Muscle of leg (tissue), 11 donors: ENCODE results near the gene TAF10. TPM values are rescaled to one million over a fixed set of nuclear protein-coding genes. Genes with fewer than 3 reads are reported as not detected.

Source experiments
- DNase-seq: peaks from one replicate; pipeline ENCODE4 v3.0.0; 2013
- H3K27ac ChIP-seq: one replicate; pipeline ENCODE4 v1.5.1; 2013; ENCODE audit warnings: mild to moderate bottlenecking, low read length, control low read depth
- H3K27me3 ChIP-seq: one replicate; pipeline ENCODE4 v1.6.1; 2013; ENCODE audit warnings: low read length; ENCODE audit not compliant: control insufficient read depth, insufficient read depth
- H3K36me3 ChIP-seq: one replicate; pipeline ENCODE4 v1.6.1; 2013; ENCODE audit warnings: low read length; ENCODE audit not compliant: control insufficient read depth, insufficient read depth
- H3K4me1 ChIP-seq: one replicate; pipeline ENCODE4 v1.6.1; 2013; ENCODE audit warnings: low read length; ENCODE audit not compliant: control insufficient read depth, insufficient read depth
- H3K4me3 ChIP-seq: one replicate; pipeline ENCODE4 v1.5.1; 2013; ENCODE audit warnings: low read length, control low read depth
- H3K9me3 ChIP-seq: replicated peaks from 2 replicates; pipeline ENCODE4 v1.6.1; 2013; ENCODE audit warnings: low read depth, low read length; ENCODE audit not compliant: control insufficient read depth
- WGBS: methylation state at CpG from one replicate; pipeline ENCODE4 v1.1.5; 2013; ENCODE audit warnings: missing lambda C conversion rate; ENCODE audit not compliant: insufficient coverage; 5-methylcytosine and 5-hydroxymethylcytosine counted together
- polyA plus RNA-seq, 8 donors: library from polyadenylated mRNA; unstranded; fragments of 120-200 nt; gene quantifications; one replicate each; pipeline versions ENCODE4 v1.2.1 to v1.2.3, GENCODE V29; 2013; ENCODE audit warnings: inconsistent platforms in 1 of 8, low replicate concordance in 1 of 8; ENCODE audit not compliant: insufficient read length in 8 of 8, insufficient read depth in 1 of 8
- total RNA-seq: library from RNA; stranded (reverse); fragments of 120-200 nt; gene quantifications from one replicate; pipeline ENCODE4 v1.2.4, GENCODE V29; 2013

TAF10 gene
- total and polyA plus RNA-seq, 9 donors = 76.3 to 128 (median 106) TPM

DNA sequence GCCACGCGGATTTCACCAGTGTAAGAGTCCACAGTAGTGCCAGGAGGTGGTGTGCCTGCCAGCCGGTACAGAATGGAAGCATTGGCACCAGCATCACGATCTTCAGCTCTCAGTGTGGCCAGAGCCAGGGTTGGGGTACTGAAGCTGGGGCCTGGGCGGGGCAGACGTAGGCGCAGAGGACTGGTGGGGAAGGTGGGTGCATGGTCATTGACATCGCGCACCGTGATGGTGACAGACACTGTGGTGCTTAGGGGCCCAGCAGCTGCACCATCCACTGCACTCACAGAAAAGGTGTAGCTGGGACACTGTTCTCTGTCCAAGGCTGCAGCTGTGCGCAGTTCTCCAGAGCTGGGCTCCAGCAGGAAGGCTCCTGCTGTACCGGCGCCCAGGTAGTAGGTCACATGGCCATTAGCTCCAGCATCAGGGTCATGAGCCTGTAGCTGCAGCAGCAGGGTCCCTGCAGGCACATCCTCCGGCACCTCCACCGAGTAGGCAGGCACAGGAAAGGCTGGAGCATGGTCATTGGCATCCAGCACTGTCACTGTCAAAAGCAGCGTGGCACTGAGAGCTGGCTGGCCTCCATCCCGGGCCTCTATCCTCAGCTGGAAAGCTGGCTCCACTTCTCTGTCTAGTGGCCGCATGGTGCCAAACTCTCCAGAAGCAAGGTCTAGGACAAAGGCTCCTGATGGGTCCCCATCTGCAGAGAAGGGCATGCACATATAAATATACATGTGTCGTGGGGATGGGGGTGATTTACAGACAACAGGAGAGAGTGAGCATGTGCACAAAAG, 15.2 kb upstream of the TAF10 start:
- no peak overlapping the region for H3K4me3 ChIP-seq
- WGBS = 87% methylated on average over 18 of the region's 19 CpGs
- H3K4me1 ChIP-seq = peaks cover 3% of the 10 kb centered on the region
- H3K9me3 ChIP-seq = no peaks in the 10 kb centered on the region
- H3K27me3 ChIP-seq = no peaks in the 10 kb centered on the region
- no peak for DNase-seq
- no peak overlapping the region for H3K27ac ChIP-seq
- peaks cover 90% of the 10 kb centered on the region for H3K36me3 ChIP-seq

DNA sequence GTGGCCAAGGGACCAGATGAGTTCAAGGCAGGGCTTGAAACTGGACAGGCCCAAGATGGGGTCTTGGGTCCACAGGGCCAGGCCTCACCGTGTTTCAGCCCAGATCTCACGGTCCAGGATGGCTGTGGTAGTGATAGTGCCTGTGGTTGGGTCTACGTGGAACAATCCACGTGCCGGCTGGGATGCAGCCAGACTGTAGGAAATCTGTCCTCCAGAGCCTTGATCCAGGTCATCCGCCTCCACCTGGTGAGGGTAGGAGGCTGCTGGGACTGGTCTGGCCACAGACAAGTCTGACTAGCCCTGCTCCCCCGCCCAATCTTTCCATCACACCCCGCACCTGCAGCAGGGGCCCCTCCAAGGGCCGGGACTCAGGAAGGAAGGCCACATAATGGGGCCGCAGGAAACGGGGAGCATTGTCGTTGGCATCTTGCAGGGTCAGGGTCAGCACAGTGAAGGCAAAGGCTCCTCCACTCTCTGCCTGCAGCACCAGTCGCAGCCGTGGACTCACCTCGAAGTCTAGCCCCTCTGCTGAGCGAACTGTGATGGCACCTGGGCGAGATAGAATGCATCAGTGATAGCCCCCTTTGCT, 13.9 kb upstream of the TAF10 start:
- no peak overlapping the region for H3K4me3 ChIP-seq
- DNase-seq = peak; percentile 7
- WGBS = 82% methylated on average over 17 of the region's 17 CpGs
- no peaks in the 10 kb centered on the region for H3K27me3 ChIP-seq
- H3K36me3 ChIP-seq = peaks cover 83% of the 10 kb centered on the region
- peaks cover 3% of the 10 kb centered on the region for H3K4me1 ChIP-seq
- H3K27ac ChIP-seq = no peak overlapping the region
- no peaks in the 10 kb centered on the region for H3K9me3 ChIP-seq

DNA sequence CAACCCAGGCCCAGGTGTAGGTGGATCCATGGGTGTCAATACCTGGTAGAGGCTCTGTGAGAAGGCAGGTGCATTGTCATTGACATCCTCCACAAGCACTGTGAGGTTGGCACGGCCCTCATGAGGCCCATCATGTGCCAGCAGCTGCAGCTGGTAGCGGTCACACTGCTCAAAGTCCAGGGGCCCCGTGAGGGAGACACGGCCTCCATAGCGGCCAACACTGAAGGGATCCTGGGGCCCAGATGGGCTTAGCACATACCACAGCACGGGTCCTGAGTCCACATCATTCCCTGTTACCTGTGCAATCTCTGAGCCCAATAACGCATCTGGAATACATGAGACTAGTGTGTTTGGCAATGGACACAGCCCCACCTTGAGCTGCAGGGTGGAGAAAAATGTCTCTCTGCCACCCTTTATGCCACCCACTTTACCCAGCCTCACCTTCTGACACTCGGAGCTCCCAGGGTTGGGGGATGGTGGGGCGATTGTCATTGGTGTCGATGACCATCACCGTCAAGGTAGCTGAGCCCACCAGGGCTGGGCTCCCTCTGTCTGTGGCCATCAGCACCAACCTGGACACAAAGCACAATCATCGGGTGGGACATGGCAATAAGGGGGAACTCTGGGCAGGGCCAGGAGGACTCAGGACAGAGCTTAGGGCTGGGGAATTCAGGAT, 13.3 kb upstream of the TAF10 start:
- Histone ChIP-seq H3K36me3 (peaks cover 78% of the 10 kb centered on the region), H3K4me1 (peaks cover 3% of the 10 kb centered on the region)
- peak; percentile 12 for DNase-seq

DNA sequence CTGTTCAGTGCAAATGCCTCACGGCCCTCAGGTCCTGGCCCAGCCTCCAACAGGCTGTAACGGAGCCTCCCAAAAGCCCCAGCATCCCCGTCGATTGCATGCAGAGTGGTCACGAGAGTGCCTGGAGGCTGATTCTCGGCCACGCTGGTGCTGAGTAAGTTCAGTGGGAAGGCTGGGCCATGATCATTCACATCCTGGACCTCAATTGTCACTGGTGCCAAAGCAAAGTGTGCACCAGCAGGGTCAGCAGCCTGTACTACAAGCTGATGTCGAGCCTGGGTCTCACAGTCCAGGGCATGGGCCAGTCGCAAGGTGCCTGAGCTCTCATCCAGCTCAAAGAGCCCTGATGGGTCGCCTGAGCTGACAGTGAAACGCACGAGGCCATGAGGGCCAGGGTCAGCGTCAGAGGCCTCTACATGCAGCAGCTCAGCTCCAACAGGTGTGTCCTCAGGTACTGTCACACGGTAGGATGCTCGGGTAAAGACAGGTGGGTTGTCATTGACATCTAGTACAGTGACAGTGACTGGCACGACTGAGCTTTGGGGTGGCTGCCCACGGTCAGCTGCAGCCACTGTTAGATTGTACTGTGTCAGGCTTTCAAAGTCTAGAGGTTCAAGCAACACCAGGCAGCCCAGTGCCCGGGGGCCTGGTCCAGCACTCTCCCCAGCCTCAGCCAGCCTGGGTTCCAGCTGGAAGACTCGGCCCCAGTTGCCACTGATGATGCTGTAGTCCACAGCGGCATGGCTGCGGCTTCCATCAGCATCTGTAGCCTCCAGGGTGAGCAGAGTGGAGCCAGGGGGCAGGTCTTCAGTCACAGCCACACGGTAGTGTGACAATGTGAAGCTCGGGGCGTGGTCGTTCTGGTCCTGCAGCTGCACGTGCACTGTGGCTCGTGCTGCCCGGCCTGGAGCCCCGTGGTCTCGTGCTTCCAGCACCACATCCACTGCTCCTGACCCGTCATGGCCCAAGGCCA, 11.7 kb upstream of the TAF10 start:
- Histone ChIP-seq H3K4me3 (no peak overlapping the region), H3K4me1 (peaks cover 10% of the 10 kb centered on the region), H3K27me3 (no peaks in the 10 kb centered on the region), H3K27ac (no peak overlapping the region), H3K9me3 (no peaks in the 10 kb centered on the region), H3K36me3 (peaks cover 64% of the 10 kb centered on the region)
- peak; percentile 12 for DNase-seq
- WGBS = 83% methylated on average over 28 of the region's 31 CpGs

More for the DNA sequence above, 13.3 kb upstream of the TAF10 start:
- no peak overlapping the region for H3K27ac ChIP-seq
- no peaks in the 10 kb centered on the region for H3K27me3 ChIP-seq
- 83% methylated on average over 10 of the region's 12 CpGs for WGBS
- no peaks in the 10 kb centered on the region for H3K9me3 ChIP-seq
- H3K4me3 ChIP-seq = no peak overlapping the region

DNA sequence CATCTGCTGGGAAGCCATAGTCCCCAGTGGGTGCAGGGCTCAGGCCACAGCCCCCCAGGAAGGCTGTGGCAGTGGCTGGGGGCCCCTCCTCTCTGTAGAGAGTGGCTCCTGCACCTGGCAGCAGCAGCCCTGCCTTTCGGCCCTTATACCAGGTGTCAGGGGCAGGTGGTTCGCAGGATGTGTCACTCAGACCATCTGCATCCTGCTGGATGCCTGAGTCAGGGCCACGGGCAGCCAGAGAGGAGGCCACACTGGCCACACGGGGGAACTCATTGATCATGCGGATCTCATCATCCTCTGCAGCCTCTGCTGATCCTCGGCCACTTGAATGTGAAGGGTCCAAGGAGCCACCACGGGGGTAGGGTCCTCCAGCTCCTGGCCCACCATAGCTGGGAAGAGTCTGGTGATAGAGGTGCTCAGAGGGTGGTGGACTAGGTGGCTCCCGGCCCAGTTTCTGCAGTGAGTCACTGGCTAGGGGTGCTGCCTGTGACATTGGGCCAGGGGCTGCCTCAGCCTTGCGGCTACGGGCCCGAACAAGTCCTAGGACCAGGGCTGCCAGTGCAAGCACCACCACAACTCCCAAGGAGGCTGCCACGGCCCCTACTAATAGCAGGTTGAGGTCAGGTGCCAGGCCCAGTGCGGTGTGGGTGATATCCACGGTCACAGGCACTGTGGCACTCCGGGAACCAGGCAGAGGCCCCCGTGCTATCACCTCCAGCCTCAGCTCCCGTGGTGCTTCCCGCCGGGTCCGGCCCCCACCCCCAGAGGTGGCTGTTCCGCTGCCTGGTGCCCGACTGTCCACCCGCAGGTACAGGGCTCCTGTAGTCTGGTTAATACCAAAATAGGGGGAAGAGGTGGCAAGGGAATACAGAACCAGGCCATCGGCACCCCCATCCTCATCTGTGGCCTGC, 10.5 kb upstream of the TAF10 start:
- Histone ChIP-seq H3K4me3 (no peak overlapping the region), H3K36me3 (peaks cover 59% of the 10 kb centered on the region), H3K9me3 (no peaks in the 10 kb centered on the region), H3K4me1 (peaks cover 20% of the 10 kb centered on the region), H3K27ac (no peak overlapping the region), H3K27me3 (no peaks in the 10 kb centered on the region)
- WGBS = 74% methylated on average over 13 of the region's 24 CpGs
- DNase-seq = peak; percentile 35

DNA sequence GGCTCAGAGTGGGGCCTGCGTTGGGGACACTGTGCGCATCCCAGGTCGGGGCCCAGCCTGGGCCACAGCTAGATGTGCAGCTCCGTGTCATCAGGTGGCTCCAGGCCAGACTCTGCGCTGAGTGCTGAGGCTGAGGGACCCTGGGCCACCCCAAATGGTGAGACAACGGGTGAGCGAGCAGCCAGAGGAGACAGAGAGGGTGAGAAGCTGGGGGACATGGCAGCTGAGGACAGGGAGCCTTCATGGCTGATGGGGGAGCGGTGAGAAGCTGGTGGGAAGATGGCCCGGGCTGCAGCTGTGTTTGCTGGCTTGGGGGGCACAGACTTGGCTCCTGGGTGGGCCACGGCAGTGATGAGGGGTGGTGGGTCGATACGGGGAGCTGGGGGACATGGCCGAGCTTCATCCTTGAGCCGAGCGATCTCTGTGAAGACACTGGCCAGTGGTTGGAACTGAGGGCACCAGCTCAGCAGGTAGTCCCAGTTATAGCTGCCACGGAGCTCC, 9.7 kb upstream of the TAF10 start:
- 79% methylated on average over 15 of the region's 16 CpGs for WGBS
- Histone ChIP-seq H3K4me1 (peaks cover 19% of the 10 kb centered on the region), H3K9me3 (no peaks in the 10 kb centered on the region), H3K27ac (no peak overlapping the region), H3K36me3 (peaks cover 54% of the 10 kb centered on the region), H3K27me3 (no peaks in the 10 kb centered on the region), H3K4me3 (no peak overlapping the region)
- peak; percentile 36 for DNase-seq

DNA sequence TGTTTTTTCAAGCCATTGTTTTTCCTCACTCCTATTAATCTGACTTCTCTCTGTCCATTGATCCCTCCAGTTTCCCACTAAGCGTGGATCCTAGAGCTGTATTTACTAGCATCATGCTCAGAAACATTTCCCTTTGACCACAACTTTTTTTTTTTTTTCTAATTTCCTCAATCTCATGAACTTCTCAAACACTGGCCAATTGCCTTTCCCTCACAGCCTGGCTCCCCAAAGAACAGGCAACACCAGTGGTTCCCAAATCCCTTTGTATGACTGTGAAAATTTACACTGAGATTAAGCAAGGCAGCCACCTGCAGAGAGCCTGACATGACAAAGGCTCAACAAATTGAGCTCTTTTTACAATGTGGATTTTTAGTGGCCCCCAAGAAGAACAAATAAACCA, 8.6 kb upstream of the TAF10 start:
- Histone ChIP-seq H3K4me3 (no peak overlapping the region), H3K4me1 (peaks cover 19% of the 10 kb centered on the region), H3K27ac (no peak overlapping the region), H3K27me3 (no peaks in the 10 kb centered on the region), H3K36me3 (peaks cover 53% of the 10 kb centered on the region), H3K9me3 (no peaks in the 10 kb centered on the region)
- 75% methylated on average over 1 of the region's 1 CpG for WGBS
- peak; percentile 19 for DNase-seq

DNA sequence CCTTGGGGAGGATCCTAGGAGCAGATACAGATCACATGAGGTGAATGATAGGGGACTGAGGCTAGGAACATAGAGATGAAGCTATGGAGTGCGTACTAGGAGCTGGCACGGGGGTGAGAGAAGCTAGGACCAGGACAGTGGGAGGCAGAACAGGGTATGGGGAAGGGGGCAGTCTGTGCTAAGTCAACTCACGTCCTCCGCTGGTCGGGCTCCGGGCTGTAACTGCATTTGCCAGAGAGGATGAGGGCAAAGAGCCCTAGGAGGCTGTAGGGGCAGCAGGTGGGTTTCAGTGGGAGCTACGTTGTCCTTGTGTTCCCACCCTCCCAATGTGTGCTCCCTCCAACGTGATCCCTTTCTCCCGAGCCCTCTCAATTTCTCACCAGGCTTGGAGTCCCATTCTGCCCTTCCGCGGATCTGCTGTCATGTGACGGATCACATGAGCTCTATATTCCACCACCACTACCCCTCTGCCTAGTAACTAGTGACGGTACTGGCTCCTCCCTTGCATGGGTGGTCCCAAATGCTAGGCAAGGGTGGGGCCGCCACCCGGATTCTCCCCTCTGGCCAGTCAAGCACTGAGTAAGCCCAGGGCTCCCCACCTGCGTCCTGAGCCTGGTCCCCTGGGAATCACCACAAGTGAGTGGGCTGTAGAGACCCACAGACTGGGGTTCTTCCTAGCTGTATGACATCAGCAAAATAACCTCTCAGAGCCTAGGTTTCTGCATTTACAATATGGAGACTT, 7.2 kb upstream of the TAF10 start, which contains the start of gene TPP1:
TPP1 (minus strand) TSS at position 419 of the 742 bp plus-strand sequence; CDS start at position 397, 22 bp downstream.
- Histone ChIP-seq H3K4me3 (peak within 1 kb of the TSS; percentile 84), H3K4me1 (peaks cover 19% of the 10 kb centered on the region), H3K9me3 (no peaks in the 10 kb centered on the region), H3K27ac (peak within 1 kb of the TSS; percentile 88), H3K36me3 (peaks cover 49% of the 10 kb centered on the region), H3K27me3 (no peaks in the 10 kb centered on the region)
- 0% methylated on average over 11 of the region's 16 CpGs for WGBS
- peak; percentile 98 for DNase-seq
